ENCODE results near the gene WNT10A.
"Not testable (repeated sequence)": the region's sequence is repeated elsewhere in the genome, so short reads cannot be mapped to it uniquely, and the experiment has no call there.

WNT10A gene

GRCh38 chr2:218893349-218894150 lies 12.9 kb downstream of the WNT10A start:
- DNase-seq (ENCODE audit: low spot score): no peak

- DNase-seq (ENCODE audit: low spot score): no peak
Measured at GRCh38 chr2:218894151-218894879, 13.7 kb downstream of the WNT10A start.

DNA sequence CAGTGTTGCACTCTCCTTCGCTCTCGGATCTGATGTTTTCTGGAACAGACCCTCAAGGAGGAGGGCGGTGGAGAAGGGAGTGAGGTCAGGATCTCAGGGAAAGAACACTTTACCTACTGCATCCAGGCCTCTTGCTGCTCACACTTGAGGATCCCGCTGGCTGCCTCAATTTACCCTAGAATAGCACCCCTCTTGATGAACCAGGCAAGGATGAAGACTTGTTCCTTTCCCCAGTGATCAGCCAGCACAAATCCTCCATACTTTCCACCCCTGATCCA lies 14.2 kb downstream of the WNT10A start:
- DNase-seq (ENCODE audit: low spot score): no peak

DNA sequence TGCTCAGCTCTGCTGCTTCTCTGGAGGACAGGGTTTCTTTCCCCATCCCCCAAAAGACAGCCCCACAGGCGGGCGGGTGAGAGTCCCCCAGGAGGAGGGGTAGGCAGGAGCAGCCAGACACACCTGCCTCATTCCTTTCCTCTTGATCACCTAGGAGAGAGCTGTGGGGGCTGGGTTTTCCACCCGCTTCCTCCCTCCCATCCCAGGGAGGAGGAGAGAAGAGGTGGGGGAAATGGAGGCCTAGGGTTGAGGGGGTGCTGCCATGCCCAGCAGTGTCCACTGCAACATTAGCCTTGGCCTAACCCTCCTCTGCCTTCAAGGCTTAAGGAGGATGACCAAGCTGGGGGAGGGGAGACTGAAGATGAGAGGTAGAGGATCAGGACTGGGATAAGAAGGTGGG lies 14.7 kb downstream of the WNT10A start:
- no peak for DNase-seq (ENCODE audit: low spot score)

DNA sequence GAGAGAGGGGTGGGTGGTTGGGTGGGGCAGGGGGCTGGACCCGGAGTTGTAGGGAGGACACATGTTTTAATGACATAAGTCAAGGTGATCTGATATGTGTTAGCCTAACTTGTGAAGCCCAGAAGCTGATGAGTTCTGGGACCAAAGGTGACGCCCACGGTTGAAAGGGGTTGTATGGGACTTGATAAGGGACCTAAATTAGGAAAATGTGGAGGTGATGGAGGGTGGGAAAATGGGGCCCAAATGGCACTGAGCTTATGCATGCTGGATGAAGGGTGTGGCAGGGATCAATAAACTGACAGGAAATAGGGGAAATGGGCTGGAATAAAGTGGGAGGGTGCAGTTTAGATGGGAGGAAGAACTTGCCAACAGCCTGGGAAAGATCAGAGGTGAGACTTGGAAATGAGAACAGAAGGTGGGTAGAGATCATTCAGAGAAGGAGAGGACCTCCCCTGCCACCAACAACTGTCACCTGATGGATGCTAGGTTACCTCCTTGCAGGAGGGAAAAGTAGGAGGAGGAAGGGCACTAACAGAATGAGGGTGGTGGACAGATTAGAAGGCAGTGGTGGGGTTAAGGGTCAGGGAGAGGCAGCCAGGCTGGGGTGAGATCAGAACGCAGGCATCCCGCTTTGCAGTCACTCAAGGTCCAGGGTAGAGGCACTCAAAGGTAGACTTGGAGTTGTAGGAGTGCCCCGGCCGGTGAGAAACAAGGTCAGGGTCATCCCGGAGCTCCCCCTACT lies 15.3 kb downstream of the WNT10A start:
- no peak for DNase-seq (ENCODE audit: low spot score)

DNA sequence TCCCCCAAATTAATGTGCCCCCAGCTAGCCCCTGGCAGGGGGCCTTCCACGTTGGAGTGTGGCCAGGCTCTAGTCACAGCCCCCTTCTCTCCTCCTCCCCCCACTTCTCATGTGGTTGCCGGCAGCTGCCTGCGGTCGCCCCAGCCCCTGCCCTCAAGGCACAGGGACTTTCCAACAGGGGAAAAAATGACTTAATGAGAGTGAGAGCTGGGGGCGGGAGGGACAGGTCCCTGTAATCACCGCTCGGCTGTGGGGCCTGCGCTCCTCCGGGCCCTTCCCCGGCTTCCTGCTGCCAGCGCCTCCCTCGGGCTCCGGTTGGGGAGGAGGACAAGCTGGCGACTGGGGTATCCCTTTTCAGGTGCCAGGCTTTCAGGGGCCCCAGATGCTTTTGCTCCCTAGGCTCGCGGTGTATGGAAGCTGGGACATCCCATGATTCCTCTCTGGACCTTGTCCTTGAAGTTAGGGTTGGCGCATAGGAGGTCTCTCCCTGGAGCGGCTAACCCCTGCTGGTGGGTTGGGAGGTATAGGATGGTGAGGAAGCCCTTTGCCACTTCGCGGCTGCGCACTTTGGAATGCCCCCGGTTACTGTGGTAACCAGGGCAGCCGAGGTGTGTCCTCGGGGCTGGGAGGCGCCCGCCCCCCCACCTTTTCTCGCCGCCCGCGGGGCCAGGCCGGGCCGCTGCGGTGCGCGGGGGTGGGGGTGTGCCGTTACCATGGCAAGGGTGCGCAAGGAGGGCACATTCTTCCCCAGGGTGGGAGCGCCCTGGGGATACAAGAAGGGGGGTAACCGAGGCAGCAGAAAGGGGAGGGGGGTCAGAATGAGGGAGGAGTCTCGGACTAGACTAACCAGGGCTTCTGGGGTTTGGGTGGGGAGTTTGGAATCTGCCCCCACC lies 16.1 kb downstream of the WNT10A start:
- DNase-seq (ENCODE audit: low spot score): no peak

DNA sequence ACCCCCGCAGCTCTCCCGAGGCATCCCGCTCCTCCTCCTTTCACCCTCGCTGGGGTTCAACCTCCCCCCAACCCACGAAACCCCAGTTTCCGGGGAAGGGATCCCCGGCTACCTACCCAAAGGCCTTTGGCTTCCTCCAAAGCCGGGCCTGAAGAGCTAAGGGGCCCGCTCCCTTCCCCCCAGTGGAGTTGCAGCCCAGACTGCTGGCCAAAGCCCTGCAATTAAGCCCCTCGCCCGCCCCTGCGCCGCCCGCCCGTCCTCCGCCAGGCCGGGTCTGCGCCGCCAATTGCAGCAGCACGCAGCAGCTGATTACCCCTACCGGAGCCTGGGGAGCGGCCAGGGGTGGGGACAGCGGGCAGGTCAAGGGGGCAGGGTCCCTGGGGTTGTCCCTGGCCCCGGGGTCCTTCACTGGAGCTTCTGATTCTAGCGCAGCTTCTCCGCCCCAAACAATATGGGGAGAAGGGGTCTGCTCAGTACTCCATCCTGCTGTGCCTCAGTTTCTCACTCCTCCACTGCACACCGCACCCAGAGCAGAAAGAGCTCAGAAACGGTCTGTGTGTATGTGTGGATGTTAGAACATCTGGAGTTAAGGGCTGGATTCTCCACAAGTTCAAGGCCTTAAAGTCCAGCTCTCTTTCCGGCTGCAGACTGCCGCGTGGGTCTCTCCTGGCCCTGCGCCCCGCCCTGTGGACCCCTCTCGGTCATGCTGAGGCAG lies 16.9 kb downstream of the WNT10A start:
- no peak for DNase-seq (ENCODE audit: low spot score)

DNA sequence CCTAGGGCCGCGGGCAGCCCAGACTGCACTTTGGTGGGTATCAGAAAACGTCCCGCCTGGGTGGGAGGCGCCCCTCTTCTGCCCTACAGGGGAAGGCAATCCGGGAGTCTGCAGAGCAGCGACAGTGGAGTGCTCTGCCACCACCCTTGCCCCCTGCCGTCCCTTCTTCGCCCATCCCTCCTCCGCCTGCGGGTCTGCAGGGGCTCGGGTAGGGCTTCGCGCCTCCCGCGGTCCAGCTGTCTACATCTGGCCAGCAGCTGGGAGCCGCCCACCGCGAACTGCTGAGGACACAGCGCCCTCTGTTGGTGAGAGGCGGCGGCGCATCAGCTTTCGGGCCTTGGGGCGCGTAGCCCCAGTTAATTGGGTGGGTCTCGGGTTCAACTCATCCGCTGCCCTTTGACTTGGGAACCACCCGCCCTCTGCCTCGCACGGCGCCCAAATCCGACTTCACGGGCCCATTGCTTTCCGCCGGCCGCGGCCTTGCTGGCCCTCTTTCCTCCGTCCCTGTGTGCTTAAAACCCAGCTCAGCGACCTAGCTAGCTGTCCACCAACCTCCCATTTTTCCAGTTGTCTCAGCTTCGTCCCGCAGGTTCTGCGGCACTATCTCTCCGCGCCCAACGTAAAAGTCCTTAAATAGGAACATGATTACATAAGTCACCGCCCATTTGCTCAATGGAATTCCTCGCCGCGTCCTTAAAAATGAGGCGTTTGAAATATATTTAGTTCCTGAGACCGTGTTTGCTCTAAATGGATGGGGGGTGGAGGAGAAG lies 17.6 kb downstream of the WNT10A start:
- DNase-seq (ENCODE audit: low spot score): peak; percentile 69

- DNase-seq (ENCODE audit: low spot score): no peak
Measured at GRCh38 chr2:218899147-218899546, 18.5 kb downstream of the WNT10A start.

- no peak for DNase-seq (ENCODE audit: low spot score)
Measured at GRCh38 chr2:218902427-218902826, 21.8 kb downstream of the WNT10A start.

DNA sequence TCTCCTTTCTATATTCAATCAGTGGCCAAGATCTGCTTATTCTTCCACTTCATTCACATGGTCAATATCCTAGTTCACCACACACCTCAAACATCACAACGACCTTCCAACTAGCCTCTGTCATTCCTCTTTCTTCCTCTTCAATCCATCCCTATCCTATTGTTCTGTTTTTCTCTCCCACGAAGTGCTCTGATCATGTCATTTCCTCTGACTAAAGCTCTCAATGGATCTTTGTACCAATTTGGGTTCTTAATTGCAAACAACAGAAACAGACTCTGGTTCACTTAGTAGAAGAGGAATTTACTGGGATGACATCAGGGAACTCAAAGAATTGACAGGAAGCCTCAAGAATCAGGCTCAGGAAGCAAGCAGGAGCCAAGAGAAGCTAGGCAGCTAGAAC lies 23.5 kb downstream of the WNT10A start:
- no peak for DNase-seq (ENCODE audit: low spot score)

DNA sequence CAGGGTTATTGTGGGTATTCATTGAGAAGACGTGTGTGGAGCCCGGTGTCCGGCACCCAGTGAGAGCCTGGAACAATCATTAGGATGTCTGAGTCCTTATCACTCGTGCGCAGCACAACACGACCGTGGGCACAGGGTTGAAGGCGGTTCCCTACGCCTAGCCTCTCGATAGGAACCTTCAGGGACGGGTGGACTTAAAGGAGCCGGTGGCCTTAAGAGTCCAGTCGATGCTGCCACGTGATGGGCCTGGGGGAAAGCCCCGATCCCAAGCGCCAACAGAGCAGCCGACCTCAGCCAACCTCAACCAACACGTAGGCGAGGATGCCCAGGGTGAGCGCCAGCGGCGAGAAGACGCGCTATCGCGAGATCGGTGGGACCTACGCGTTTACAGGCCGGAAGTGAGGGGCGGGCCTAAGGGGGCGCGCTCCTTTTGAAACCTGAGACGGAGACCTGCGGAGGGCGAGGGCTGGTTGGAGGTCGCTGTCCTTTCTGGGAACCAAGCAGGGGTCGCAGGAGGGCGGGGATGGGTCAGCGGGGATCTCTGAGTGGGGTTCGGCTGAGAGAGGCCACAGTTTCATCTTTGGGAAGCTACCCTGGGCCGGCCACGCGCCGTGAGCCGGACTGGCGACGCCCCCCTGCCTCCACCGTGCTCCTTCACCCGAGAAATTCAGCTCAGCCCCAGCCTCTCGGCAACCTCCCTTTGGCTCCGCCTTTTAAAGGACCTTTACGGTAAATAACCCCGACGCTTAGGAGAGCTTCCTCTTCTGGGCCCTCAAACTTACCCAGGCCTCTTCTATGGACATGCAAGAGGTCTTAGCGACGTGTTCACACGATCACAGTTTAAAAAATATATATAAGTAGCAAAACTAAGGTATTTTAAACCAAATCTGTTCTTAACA lies 28.3 kb downstream of the WNT10A start:
- DNase-seq (ENCODE audit: low spot score): peak; percentile 87

DNA sequence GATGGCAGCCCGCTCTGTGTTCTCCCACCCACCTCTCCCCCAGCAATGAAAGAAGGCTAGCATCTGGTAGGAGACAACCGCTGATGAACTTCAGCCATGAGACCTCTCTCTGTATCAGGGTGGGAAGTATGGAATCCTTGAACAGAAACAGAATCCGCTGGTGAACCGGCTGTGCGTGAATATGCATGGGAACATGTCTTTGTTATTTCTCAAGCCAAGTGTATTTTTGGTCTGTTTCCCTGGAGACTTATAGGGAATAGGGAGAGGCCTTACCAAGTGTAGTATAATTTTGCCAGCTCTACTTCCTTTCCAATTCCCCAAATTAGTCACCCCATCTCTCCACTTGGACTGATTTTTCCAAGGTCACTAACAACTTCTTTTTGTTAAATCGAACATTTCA lies 30.1 kb downstream of the WNT10A start:
- DNase-seq (ENCODE audit: low spot score): no peak

DNA sequence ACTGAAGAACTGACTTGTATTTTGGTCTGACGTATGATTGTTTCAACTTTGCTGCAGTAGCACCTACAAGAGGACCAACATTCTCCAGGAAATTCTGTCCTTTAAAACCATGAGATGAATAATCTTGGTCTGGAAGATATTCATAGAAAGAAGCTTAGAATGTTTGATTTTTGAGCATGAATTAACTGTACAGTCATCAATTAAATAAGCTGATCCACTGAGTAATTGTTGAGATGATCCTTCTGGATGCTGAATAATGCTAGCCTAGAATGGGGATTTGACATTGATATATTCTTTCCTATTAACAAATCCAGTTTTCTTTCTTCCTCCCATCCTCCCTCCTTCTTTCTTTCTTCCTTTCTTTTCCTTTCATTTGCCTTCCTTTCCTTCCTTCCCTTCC lies 39.9 kb downstream of the WNT10A start:
- no peak for DNase-seq (ENCODE audit: low spot score)

- DNase-seq (ENCODE audit: low spot score): no peak
Measured at GRCh38 chr2:218924757-218925156, 44.1 kb downstream of the WNT10A start.

DNA sequence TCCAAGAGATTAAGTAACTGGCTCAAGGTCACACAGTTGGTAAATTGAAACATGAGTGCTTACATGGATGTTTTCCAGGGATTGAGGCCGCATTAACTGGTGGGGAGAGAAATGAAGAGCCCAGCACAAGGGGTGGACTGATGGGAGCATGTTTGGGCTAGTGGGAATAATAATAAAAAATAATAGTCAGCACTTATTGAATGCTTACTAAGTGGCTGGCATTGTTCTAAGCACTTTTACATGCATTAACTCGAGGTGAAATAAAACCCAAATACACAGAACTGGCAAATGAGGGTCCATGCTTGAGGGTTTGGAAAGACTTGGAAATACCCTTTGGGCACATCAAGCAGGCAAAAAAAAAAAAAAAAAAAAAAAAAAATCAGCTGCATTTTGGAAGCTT lies 44.8 kb downstream of the WNT10A start:
- DNase-seq (ENCODE audit: low spot score): no peak

- no peak for DNase-seq (ENCODE audit: low spot score)
Measured at GRCh38 chr2:218927422-218927821, 46.8 kb downstream of the WNT10A start.

DNA sequence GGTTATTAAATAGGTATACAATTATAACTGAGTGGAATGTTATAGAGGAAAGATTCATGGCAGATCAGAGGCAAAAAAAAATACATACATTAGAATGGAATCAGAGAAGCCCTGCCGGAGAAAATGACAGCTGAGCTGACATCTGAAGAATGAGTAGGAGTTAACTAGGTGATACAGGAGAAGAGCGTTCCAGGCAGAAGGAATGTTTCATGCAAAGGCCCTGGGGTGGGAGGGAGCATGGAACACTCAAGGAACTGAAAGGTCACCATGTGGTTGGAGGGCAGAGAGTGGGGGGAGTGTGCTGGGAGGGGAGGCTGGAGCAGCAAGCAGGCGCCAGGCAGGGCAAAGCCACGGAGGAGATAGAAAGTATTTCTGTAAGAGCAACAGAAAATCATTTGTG lies 47.2 kb downstream of the WNT10A start:
- no peak for DNase-seq (ENCODE audit: low spot score)

GRCh38 chr2:218930488-218930887 lies 49.8 kb downstream of the WNT10A start:
- DNase-seq (ENCODE audit: low spot score): not testable (repeated sequence)

- not testable (repeated sequence) for DNase-seq (ENCODE audit: low spot score)
Measured at GRCh38 chr2:218931751-218932150, 51.1 kb downstream of the WNT10A start.
